Karpas-422 (cell line): ENCODE data around the gene SLC16A5. TPM values are rescaled to one million over a fixed set of nuclear protein-coding genes. Genes with fewer than 3 reads are reported as not detected.
A peak's percentile ranks its signal among the peaks of the same experiment; 100 is the strongest.

ENCODE experiments used
- DNase-seq: peaks from one replicate; pipeline ENCODE4 v3.0.0-alpha.2; 2015
- H2AFZ ChIP-seq: fragments of 200-600 bp; sonication (generic); 2 replicates; pipeline ENCODE4 v1.6.1; 2014; ENCODE audit warnings: antibody characterized with exemption, low read length, mixed read lengths
- H3K27ac ChIP-seq: fragments of 200-600 bp; sonication (generic); 2 replicates; pipeline ENCODE4 v1.5.1; 2014; ENCODE audit warnings: mild to moderate bottlenecking, low read length, moderate library complexity
- H3K27me3 ChIP-seq: fragments of 200-600 bp; sonication (generic); 2 replicates; pipeline ENCODE4 v1.6.1; 2014; ENCODE audit warnings: low read length, mixed read lengths
- H3K36me3 ChIP-seq: fragments of 200-600 bp; sonication (generic); 2 replicates; pipeline ENCODE4 v1.6.1; 2014; ENCODE audit warnings: low read length, mixed read lengths; ENCODE audit not compliant: insufficient read depth
- H3K4me1 ChIP-seq: fragments of 200-600 bp; sonication (generic); 2 replicates; pipeline ENCODE4 v1.6.1; 2014; ENCODE audit warnings: mild to moderate bottlenecking, low read length, mixed read lengths
- H3K4me2 ChIP-seq: fragments of 200-600 bp; sonication (generic); 2 replicates; pipeline ENCODE4 v1.6.1; 2014; ENCODE audit warnings: low read length, low read depth, mild to moderate bottlenecking; ENCODE audit not compliant: poor library complexity, severe bottlenecking
- H3K4me3 ChIP-seq: fragments of 200-600 bp; sonication (generic); 2 replicates; pipeline ENCODE4 v1.5.1; 2014; ENCODE audit warnings: mild to moderate bottlenecking, antibody characterized with exemption, low read length, mixed read lengths
- H3K79me2 ChIP-seq: fragments of 200-600 bp; sonication (generic); 2 replicates; pipeline ENCODE4 v1.6.1; 2014; ENCODE audit warnings: mild to moderate bottlenecking, low read length, mixed read lengths
- H3K9ac ChIP-seq: fragments of 200-600 bp; sonication (generic); 2 replicates; pipeline ENCODE4 v1.6.0; 2014; ENCODE audit warnings: low read length
- H3K9me2 ChIP-seq: fragments of 200-600 bp; sonication (generic), shearing (Covaris generic); replicated peaks from 2 replicates; pipeline ENCODE4 v1.6.0; 2014; ENCODE audit warnings: mild to moderate bottlenecking, low read length, moderate library complexity; ENCODE audit not compliant: insufficient read depth
- H3K9me3 ChIP-seq: fragments of 300-700, 200-600 bp; sonication (generic); 2 replicates; pipeline ENCODE4 v1.6.1; 2014; ENCODE audit warnings: low read length, mixed read lengths
- H4K20me1 ChIP-seq: fragments of 200-600 bp; sonication (generic); 2 replicates; pipeline ENCODE4 v1.6.1; 2014; ENCODE audit warnings: mild to moderate bottlenecking, antibody characterized with exemption, low read length, low read depth; ENCODE audit not compliant: insufficient read depth
- total RNA-seq: library from RNA; depleted of rRNA; stranded (reverse); fragments of >200 nt; shearing (Covaris generic); gene quantifications from 2 replicates; pipeline ENCODE4 v1.2.3, GENCODE V29; 2014; ENCODE audit warnings: low replicate concordance

SLC16A5 gene
- total RNA-seq, 1 experiment from 2014 or later, result not detected

- Histone ChIP-seq H3K79me2 (peaks cover 65% of the 10 kb centered on the region), H3K4me1 (peaks cover 13% of the 10 kb centered on the region), H3K27ac (no peak overlapping the region), H3K4me3 (no peak overlapping the region), H3K27me3 (no peaks in the 10 kb centered on the region), H2AFZ (no peak overlapping the region), H3K4me2 (no peak overlapping the region), H3K36me3 (peaks cover 51% of the 10 kb centered on the region), H3K9me3 (no peaks in the 10 kb centered on the region), H3K9me2 (no peaks in the 10 kb centered on the region), H3K9ac (no peak overlapping the region), H4K20me1 (peaks cover 14% of the 10 kb centered on the region; the same call in 1 of the 2 replicates)
- DNase-seq, result no peak
Observed at GRCh38 chr17:75147878-75148546, 60.3 kb downstream of the SLC16A5 start.

DNA sequence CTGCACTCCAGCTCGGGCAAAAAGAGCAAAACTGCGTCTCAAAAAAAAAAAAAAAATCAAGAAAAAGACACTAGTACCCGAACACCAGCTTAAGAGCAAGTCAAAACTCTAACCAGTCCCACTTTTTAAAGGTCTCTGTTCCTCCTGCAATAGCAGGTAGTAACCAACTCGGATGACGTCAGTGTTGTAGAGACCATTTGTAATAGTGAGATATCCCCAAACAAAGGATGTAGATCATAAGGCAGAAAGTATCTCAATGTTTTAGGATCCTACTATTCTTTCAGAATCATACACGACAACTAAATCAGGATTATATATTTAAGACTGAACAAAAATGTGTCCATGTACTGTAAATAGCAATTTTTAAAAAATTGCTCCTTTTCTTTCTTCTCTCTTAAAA, 64.2 kb downstream of the SLC16A5 start:
- peak overlapping the region; percentile 95 for H3K4me2 ChIP-seq
- no peaks in the 10 kb centered on the region for H3K9me2 ChIP-seq
- peaks cover 68% of the 10 kb centered on the region for H3K79me2 ChIP-seq
- peak; percentile 62 for DNase-seq
- no peaks in the 10 kb centered on the region for H3K27me3 ChIP-seq
- peak overlapping the region; percentile 97; the same call in 1 of the 2 replicates for H3K9ac ChIP-seq
- H3K36me3 ChIP-seq, result peaks cover 26% of the 10 kb centered on the region
- H3K9me3 ChIP-seq, result no peaks in the 10 kb centered on the region
- H3K4me1 ChIP-seq, result peaks cover 23% of the 10 kb centered on the region
- H3K27ac ChIP-seq, result 0 out of 2 replicates have a peak overlapping the region, but pooled peaks have one; percentile 2
- H3K4me3 ChIP-seq, result peak overlapping the region; percentile 90
- peaks cover 22% of the 10 kb centered on the region; the same call in 1 of the 2 replicates for H4K20me1 ChIP-seq
- H2AFZ ChIP-seq, result no peak overlapping the region

DNA sequence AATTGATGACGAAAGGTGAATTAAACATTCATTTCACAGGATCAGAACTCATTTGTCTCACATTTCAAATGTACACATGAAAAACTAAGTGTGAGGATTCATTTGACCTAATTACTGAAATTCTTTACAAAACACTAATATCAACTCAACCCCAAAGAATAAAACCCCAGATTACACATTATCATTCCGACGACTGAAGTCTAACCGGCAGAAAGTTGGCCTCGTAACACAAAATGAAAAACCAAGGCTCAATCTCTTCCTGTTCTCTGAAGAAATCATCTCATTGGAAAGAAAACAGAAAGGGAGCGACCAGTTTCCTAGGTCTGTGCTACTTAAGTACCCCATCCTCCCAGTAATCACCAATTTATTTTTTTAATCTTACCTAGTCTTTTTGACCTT, 64.8 kb downstream of the SLC16A5 start:
- H3K27me3 ChIP-seq, result no peaks in the 10 kb centered on the region
- no peaks in the 10 kb centered on the region for H3K9me3 ChIP-seq
- H3K4me3 ChIP-seq, result peak overlapping the region; percentile 90
- H3K36me3 ChIP-seq, result peaks cover 20% of the 10 kb centered on the region
- peaks cover 23% of the 10 kb centered on the region for H3K4me1 ChIP-seq
- H3K79me2 ChIP-seq, result peaks cover 64% of the 10 kb centered on the region
- H3K4me2 ChIP-seq, result peak overlapping the region; percentile 95
- H2AFZ ChIP-seq, result no peak overlapping the region
- peak overlapping the region; percentile 1; the same call in 1 of the 2 replicates for H3K27ac ChIP-seq
- no peaks in the 10 kb centered on the region for H3K9me2 ChIP-seq
- no peak for DNase-seq
- H3K9ac ChIP-seq, result peak overlapping the region; percentile 97
- peaks cover 22% of the 10 kb centered on the region; the same call in 1 of the 2 replicates for H4K20me1 ChIP-seq

GRCh38 chr17:75152922-75153779, 65.4 kb downstream of the SLC16A5 start:
- peaks cover 22% of the 10 kb centered on the region; the same call in 1 of the 2 replicates for H4K20me1 ChIP-seq
- no peaks in the 10 kb centered on the region for H3K9me2 ChIP-seq
- no peaks in the 10 kb centered on the region for H3K9me3 ChIP-seq
- peak; percentile 83 for DNase-seq
- peaks cover 23% of the 10 kb centered on the region for H3K4me1 ChIP-seq
- peak overlapping the region; percentile 90 for H3K4me3 ChIP-seq
- H3K79me2 ChIP-seq, result peaks cover 59% of the 10 kb centered on the region
- no peak overlapping the region for H2AFZ ChIP-seq
- peak overlapping the region; percentile 51 for H3K27ac ChIP-seq
- peak overlapping the region; percentile 97 for H3K9ac ChIP-seq
- H3K27me3 ChIP-seq, result no peaks in the 10 kb centered on the region
- H3K4me2 ChIP-seq, result peak overlapping the region; percentile 95
- peaks cover 14% of the 10 kb centered on the region for H3K36me3 ChIP-seq

- H3K27me3 ChIP-seq, result no peaks in the 10 kb centered on the region
- H3K9ac ChIP-seq, result peak overlapping the region; percentile 97
- H4K20me1 ChIP-seq, result peaks cover 22% of the 10 kb centered on the region; the same call in 1 of the 2 replicates
- peak overlapping the region; percentile 95 for H3K4me2 ChIP-seq
- H3K36me3 ChIP-seq, result peaks cover 7% of the 10 kb centered on the region; the same call in 1 of the 2 replicates
- H2AFZ ChIP-seq, result no peak overlapping the region
- peak; percentile 70 for DNase-seq
- no peaks in the 10 kb centered on the region for H3K9me3 ChIP-seq
- peaks cover 53% of the 10 kb centered on the region for H3K79me2 ChIP-seq
- peaks cover 23% of the 10 kb centered on the region for H3K4me1 ChIP-seq
- no peaks in the 10 kb centered on the region for H3K9me2 ChIP-seq
- H3K4me3 ChIP-seq, result peak overlapping the region; percentile 90
- H3K27ac ChIP-seq, result peak overlapping the region; percentile 51
Observed at GRCh38 chr17:75153780-75154194, 66.0 kb downstream of the SLC16A5 start.

GRCh38 chr17:75154195-75155106, 66.7 kb downstream of the SLC16A5 start, which contains the start of gene JPT1:
TSS of gene JPT1 (minus strand) at chr17:75154512. CDS start at chr17:75154397, 115 bp downstream.
- peak within 1 kb of the TSS; percentile 59 for H3K27ac ChIP-seq
- H3K36me3 ChIP-seq, result peaks cover 6% of the 10 kb centered on the region; the same call in 1 of the 2 replicates
- peaks cover 23% of the 10 kb centered on the region for H3K4me1 ChIP-seq
- peak within 1 kb of the TSS; percentile 90 for H3K4me3 ChIP-seq
- peak within 1 kb of the TSS; percentile 79 for H2AFZ ChIP-seq
- no peaks in the 10 kb centered on the region for H3K9me3 ChIP-seq
- H3K79me2 ChIP-seq, result peaks cover 48% of the 10 kb centered on the region
- H3K9ac ChIP-seq, result peak within 1 kb of the TSS; percentile 97
- H3K4me2 ChIP-seq, result peak within 1 kb of the TSS; percentile 95
- H4K20me1 ChIP-seq, result peaks cover 22% of the 10 kb centered on the region; the same call in 1 of the 2 replicates
- H3K9me2 ChIP-seq, result no peaks in the 10 kb centered on the region
- H3K27me3 ChIP-seq, result no peaks in the 10 kb centered on the region
- DNase-seq, result peak; percentile 100

- Histone ChIP-seq H3K4me3 (peak overlapping the region; percentile 50), H2AFZ (peak overlapping the region; percentile 79; the same call in 1 of the 2 replicates), H4K20me1 (peaks cover 18% of the 10 kb centered on the region; the same call in 1 of the 2 replicates), H3K27me3 (no peaks in the 10 kb centered on the region), H3K27ac (peak overlapping the region; percentile 59), H3K36me3 (peaks cover 6% of the 10 kb centered on the region; the same call in 1 of the 2 replicates), H3K9me2 (no peaks in the 10 kb centered on the region), H3K4me2 (peak overlapping the region; percentile 65), H3K9me3 (no peaks in the 10 kb centered on the region), H3K9ac (peak overlapping the region; percentile 50), H3K4me1 (peaks cover 23% of the 10 kb centered on the region), H3K79me2 (peaks cover 41% of the 10 kb centered on the region)
- no peak for DNase-seq
Observed at GRCh38 chr17:75155191-75155601, 67.4 kb downstream of the SLC16A5 start.
